Femur (tissue), 1 donor: ENCODE data around the gene CHMP1B.

Experiments used
- DNase-seq: peaks from one replicate; pipeline ENCODE4 v3.0.0-alpha.2; 2017

Gene CHMP1B

GRCh38 chr18:11851146-11851805, at the start of gene CHMP1B:
CHMP1B (plus strand) TSS chr18:11851413; CDS start chr18:11851512, 99 bp downstream.
- DNase-seq, result peak; percentile 98

- no peak for DNase-seq
Measured at GRCh38 chr18:11801573-11801972, 49.6 kb upstream of the CHMP1B start.

- no peak for DNase-seq
Measured at GRCh38 chr18:11802158-11802557, 49.1 kb upstream of the CHMP1B start.

DNA sequence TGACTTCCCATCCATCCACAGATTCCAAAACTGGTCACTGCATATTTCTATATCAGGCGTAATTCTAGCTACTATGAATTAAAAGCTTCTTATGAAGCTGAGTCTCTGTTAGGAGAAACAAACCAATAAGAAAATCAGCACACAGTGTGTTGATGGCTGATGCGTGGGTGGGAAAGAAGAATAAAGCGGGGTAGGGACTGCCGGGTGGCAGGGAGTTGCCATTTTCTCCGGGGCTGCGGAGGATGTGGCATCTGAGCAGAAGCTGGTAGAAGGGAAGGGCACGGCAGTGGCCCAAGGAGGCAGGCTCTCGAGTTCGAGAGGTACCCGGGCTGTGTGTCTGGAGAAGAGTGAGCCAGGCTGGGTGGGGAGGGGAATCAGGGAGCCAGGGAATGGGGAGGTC, 48.6 kb upstream of the CHMP1B start:
- no peak for DNase-seq

DNA sequence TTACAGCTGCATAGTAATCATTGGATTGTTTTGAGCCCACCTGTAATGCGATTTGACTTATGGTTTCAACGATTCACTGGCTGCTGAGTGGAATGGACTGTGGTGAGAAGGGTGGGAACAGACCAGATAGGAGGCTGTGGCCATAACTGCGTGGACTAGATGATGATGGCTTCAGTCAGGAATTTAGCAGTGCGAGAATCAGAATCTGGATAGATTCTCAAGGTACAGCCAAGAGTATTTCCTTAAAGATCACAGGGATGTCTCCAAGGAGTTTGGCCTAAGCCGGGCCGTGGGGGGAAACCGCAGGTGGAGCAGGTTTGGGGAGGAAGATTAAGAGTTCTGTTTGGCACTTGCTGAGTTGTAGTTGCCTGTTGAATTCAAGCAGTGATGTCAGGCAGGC, 44.0 kb upstream of the CHMP1B start:
- no peak for DNase-seq

DNA sequence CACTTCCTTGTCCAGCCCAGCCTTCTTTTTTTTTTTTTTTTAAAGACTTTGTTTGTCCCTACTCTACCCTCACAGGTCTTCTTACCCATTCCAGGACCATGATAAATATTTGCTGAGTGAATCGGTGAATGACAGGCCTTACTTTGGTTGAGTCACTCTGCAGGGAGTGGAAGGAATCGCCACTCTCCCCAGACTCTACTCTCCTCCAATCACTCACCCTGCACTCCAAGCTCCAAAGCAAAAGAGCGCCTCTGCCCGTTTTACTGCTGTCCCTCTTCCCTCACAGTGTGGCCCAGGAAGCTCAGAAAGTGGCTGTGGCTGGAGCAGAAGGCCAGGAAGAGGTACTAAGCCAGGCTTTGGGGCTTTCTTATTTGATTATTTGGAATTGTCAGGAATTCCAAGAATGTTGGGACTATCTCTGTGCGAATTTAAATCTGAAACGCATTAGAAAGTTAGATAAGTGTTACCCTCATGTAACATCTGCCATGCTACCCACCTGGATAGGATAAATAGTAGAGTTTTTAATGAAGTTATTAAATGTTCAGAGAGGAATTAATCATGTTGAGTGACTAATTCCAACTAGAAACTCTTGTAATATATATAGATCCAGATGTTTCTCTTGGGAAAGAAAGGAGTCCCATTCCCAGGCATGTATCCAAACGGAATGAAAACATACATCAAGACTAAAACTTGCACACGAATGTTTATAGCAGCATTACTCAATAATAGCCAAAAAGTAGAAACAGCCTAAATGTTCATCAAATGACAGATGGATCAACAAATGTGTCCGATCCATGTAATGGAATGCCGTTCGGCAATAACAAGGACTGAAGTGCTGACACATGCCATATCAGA, 43.0 kb upstream of the CHMP1B start:
- DNase-seq, result no peak

GRCh38 chr18:11809895-11810294, 41.3 kb upstream of the CHMP1B start:
- DNase-seq, result no peak

DNA sequence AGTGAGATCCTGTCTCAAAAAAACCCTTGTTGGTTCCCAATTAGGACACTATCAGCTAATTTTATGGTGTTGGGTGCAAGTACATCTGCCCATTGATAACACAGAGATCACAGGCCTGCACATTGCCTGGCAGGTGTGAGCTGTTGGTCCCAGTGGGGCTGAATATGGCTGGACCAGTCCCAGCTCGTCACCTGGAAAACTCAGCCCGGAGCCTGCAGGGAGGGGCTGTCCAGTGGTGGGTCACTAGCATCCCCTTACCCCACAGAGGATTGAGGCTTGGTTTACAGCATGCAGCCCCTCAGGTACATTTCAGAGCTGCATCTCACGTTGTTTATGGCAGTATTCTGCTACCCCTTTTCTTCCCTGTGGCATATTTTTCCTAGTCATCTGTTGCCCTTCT, 40.8 kb upstream of the CHMP1B start:
- DNase-seq, result no peak

- DNase-seq, result no peak
Measured at GRCh38 chr18:11811009-11811408, 40.2 kb upstream of the CHMP1B start.

DNA sequence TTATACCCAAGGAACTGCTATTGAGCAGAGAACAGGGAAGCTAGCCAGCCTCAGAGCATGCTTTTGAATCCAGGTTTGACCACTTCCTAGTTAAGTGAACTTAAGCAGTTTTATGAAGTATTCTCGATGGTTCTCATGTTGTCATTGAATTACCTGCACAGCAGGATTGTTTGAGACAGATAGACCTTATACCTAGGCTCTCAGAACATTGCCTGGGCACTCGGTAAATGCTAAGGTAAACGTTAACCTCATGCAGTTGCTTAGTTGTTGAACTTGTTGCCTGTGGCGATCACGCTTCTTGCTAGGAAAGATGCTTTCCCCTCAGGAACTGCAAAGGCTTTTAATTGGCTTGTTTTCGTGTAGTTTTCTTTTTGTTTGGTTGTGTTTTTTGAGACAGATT, 34.0 kb upstream of the CHMP1B start:
- DNase-seq, result no peak

DNA sequence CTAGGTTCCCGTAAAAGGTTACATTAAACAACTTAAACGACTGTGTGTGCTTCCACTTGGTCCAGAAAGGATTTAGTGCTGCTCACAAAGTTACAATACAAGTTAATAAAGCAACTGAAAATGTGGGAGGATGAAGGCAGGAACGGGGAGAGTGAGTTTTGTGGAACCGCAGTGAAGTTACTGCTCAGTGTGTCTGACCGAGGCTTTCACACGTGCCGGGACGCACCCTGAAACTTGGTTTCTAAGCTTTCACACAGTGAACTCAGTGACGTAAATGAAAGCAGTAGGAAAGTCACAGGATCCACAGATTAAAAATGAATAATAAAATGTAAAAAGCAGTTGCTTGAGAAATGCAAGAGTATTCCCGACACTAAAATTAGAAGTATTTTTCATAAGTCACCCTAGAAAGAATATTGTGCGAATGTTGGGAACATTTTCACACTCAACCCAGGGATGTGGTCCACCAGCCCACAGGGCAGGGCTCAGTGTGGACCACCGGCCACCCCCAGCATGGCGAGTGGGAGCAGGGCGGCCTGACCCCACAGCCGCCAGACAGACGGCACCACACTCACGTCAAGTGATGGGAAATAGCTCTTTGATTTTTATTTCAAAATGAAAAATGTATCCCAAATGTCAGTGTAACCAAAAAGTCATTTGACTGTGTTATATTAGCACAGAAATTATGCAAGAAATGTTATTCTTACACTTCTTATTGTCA, 32.6 kb upstream of the CHMP1B start:
- no peak for DNase-seq

DNA sequence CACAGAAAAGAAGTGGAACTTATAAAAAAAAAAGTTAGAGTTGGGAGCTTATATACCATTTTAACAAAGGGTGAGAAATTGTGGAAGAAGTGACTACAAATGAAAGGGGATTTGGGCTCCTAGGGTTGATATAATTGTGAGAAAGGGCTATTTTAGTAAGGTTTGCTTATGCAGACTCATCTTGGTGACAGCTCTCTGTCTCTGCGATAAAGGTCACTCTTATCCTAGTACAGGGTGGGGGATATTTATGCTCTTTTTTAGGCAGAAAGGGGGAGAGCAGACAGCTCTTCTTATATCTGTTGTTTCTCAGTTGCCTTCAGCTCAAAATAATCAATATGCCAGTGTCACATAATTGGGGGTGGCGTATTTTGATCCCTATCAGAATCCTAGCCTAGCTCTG, 31.3 kb upstream of the CHMP1B start:
- DNase-seq, result no peak

DNA sequence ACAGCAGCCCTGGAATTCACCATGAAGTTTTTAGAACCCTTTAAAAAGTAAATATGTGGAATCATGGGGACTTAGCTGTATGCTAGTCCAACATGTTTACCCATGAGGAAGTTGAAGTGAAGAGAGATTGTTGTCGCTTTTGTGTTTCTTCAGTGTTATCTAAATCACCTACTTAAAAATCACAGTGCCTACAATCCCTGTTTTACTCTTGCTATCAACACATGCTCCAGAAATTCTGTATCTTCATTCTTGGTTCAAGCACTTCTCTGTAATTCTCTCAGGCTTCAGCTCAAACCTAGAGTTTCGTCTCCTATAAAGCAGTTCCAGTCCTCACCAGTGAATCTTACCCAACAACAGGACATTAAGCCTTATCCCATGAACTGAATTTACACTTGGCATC, 30.5 kb upstream of the CHMP1B start:
- no peak for DNase-seq

DNA sequence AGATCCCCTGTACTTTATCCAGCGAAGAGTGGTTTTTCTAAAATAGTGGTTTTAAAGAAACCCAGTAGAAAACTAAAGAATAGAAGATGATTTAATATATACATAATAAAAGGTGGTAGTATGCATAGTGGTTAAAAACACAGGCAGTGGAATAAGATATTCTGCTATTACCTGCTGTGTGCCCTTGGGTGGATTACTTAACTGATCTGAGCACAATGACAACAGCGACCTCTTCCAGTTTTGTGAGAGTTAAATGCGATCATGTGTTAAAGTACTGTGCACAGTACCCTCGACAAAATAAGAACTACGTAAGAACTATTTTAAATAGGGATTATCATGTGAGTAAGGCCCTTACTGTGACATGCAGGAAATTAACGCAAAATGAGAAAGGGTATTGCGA, 30.0 kb upstream of the CHMP1B start:
- DNase-seq, result no peak

- DNase-seq, result no peak
Measured at GRCh38 chr18:11821643-11822237, 29.5 kb upstream of the CHMP1B start.

DNA sequence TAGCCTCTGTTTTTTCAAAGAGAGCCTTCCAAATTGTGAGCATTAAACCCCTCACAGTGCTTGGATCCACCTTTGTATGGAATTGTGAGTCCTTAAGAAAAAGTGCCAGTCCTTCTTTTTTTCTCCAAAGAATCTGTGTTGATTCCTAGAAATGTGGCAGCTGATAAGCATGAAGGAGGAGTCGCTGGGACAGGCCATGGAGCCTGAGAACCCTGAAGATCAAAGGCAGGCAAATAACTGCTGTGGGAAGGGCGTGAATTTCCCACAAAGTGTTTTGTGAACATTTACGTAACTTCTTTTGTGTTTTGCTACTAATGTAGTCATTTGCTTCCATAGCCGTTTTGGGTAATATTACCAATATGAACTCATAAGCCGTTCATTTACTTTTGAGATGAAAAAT, 27.7 kb upstream of the CHMP1B start:
- no peak for DNase-seq

- DNase-seq, result no peak
Measured at GRCh38 chr18:11826836-11827235, 24.4 kb upstream of the CHMP1B start.

DNA sequence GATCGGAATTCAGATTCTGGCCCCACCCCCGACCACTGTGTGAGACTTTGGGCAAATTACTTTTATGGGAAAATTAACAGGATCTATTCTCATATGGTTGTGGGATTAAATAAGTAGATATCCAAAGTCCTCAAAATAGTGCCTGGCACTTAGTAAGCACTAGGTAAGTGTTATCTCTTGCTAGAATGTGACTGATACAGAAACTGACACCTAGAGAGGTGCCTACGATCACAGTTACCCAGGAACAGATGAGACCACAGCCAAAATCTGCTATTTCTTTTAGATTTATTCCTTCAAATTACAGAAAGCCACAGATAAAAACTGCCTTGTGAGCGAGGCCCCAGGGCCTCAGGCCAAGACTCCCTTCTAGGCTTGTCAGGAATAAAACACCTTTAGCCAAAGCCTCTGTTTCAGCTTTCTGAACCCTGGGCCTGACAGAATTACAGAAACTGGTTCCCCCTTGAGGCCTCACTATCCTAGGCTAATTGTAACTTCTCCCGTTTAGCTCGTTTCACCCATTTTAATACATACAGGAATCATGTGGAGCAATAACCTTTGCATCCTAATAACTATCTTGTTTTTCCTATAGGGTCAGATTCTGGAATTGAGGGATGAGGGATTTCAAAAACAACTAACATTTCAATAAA, 22.3 kb upstream of the CHMP1B start:
- DNase-seq, result no peak

DNA sequence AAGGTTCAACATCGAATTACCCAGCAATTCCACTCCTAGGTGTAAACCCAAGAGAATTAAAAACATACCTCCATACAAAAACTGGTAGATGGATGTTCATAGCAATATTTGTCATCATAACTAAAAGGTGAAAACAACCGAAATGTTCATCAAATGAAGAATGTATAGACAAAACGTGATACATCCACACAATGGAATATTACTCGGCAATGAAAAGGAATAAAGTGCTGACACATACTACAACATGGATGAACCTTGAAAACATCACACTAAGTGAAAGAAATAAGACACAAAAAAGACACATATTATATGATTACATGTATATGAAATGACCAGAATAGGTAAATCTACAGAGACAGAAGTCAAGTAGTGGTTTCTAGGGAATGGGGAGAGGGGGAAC, 20.6 kb upstream of the CHMP1B start:
- DNase-seq, result no peak

GRCh38 chr18:11831921-11832320, 19.3 kb upstream of the CHMP1B start:
- no peak for DNase-seq

- DNase-seq, result no peak
Measured at GRCh38 chr18:11834772-11835171, 16.4 kb upstream of the CHMP1B start.

GRCh38 chr18:11839556-11839955, 11.7 kb upstream of the CHMP1B start:
- DNase-seq, result no peak

DNA sequence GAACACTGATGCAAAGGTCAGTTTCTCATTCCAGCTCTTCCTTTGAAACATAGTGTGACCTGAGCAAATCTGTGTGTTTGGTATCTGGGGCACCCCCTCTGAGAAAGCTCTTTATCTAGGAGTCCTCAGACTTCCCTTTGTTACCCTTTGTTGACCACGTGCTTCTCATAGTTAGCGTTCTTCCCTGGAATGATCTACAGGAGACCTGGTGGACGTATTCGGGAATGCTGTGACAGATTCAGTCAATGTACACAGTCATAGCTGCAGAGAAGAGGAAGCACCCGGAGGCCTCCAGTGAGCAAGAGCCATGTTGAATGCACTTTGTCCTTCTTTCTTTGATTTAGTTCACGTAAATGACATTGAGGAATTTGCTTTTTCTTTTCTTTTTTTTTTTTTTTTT, 10.7 kb upstream of the CHMP1B start:
- DNase-seq, result no peak
